NOMO-1 (cell line): ENCODE results near the gene EPC1.
"Not testable (repeated sequence)": the region's sequence is repeated elsewhere in the genome, so short reads cannot be mapped to it uniquely, and the experiment has no call there.

Experiments
- DNase-seq, 2 experiments: peaks; one replicate each; lab custom pipeline; 2025; ENCODE audit not compliant: unreplicated experiment in 2 of 2; lab: John Stamatoyannopoulos, UW

EPC1 gene

GRCh38 chr10:32241946-32242345 is 105.0 kb downstream of the EPC1 start:
- no peak for DNase-seq

GRCh38 chr10:32240471-32240870 is 106.5 kb downstream of the EPC1 start:
- DNase-seq = no peak

- DNase-seq = no peak
Observed at GRCh38 chr10:32239769-32240168, 107.2 kb downstream of the EPC1 start.

GRCh38 chr10:32237644-32238345 is 109.2 kb downstream of the EPC1 start:
- DNase-seq = no peak

- no peak for DNase-seq
Observed at GRCh38 chr10:32234471-32234870, 112.5 kb downstream of the EPC1 start.

- DNase-seq = not testable (repeated sequence)
Observed at GRCh38 chr10:32233375-32233774, 113.6 kb downstream of the EPC1 start.

- no peak for DNase-seq
Observed at GRCh38 chr10:32232378-32232777, 114.6 kb downstream of the EPC1 start.

GRCh38 chr10:32229788-32230187 is 117.2 kb downstream of the EPC1 start:
- DNase-seq = not testable (repeated sequence)

- DNase-seq = no peak
Observed at GRCh38 chr10:32229170-32229569, 117.8 kb downstream of the EPC1 start.

GRCh38 chr10:32227802-32228201 is 119.2 kb downstream of the EPC1 start:
- no peak for DNase-seq

- no peak for DNase-seq
Observed at GRCh38 chr10:32226624-32227023, 120.3 kb downstream of the EPC1 start.

GRCh38 chr10:32225976-32226375 is 121.0 kb downstream of the EPC1 start:
- DNase-seq = no peak

- DNase-seq = not testable (repeated sequence)
Observed at GRCh38 chr10:32222376-32222775, 124.6 kb downstream of the EPC1 start.

GRCh38 chr10:32219156-32219555 is 127.8 kb downstream of the EPC1 start:
- not testable (repeated sequence) for DNase-seq

GRCh38 chr10:32218206-32219044 is 128.5 kb downstream of the EPC1 start:
- not testable (repeated sequence) for DNase-seq
